Nephron (organoid): ENCODE results near the gene ACKR2.

Experiments used
- H3K27ac Mint-ChIP-seq, 3 experiments: 2 replicates each; pipeline ENCODE4 v1.8.0; 2020; ENCODE audit warnings: mixed read lengths in 3 of 3, mild to moderate bottlenecking in 2 of 3, moderate library complexity in 1 of 3
- H3K27me3 Mint-ChIP-seq: 2 replicates; pipeline ENCODE4 v1.8.0; 2021; ENCODE audit warnings: low read depth, mild to moderate bottlenecking, moderate library complexity, mixed read lengths
- H3K36me3 Mint-ChIP-seq: 2 replicates; pipeline ENCODE4 v1.8.0; 2020; ENCODE audit warnings: low read depth, mixed read lengths
- H3K4me1 Mint-ChIP-seq: 2 replicates; pipeline ENCODE4 v1.8.0; 2020; ENCODE audit warnings: mixed read lengths
- H3K4me3 Mint-ChIP-seq, 3 experiments: 2 replicates each; pipeline ENCODE4 v1.8.0; 2020; ENCODE audit warnings: mild to moderate bottlenecking in 3 of 3, mixed read lengths in 3 of 3, moderate library complexity in 2 of 3
- H3K9me3 Mint-ChIP-seq: 2 replicates; pipeline ENCODE4 v1.8.0; 2020; ENCODE audit warnings: mixed read lengths
- TF ChIP-seq, protein P1 (sequence below), 3 experiments: fragments of 200-600 bp; sonication (generic); IDR thresholded peaks; one replicate each; pipeline ENCODE4 v1.5.0; 2021; ENCODE audit warnings: antibody characterized with exemption in 3 of 3; ENCODE audit not compliant: unreplicated experiment in 3 of 3

The ACKR2 gene

DNA sequence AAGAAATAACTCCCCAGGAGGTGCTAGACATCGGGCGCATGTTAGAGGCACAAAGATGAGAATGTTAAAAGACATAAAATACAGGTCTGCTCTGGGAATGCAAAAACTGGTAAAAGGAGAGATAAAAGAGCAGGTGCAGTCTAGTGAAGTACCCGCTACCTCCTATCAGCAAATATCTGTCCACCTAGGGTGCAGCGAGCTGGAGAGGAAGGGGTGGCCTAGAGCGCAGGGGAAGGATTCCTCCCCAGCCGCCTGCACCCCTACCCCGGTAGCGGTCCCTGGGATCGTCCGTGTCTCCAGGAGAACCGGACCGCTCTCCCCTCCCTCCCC is 96.5 kb downstream of the ACKR2 start:
- Mint-ChIP-seq H3K27ac (no peak overlapping the region), H3K36me3 (no peaks in the 10 kb centered on the region), H3K27me3 (peaks cover 13% of the 10 kb centered on the region), H3K4me3 (no peak overlapping the region), H3K9me3 (peaks cover 13% of the 10 kb centered on the region), H3K4me1 (peaks cover 2% of the 10 kb centered on the region)
- TF ChIP-seq, protein P1, sequence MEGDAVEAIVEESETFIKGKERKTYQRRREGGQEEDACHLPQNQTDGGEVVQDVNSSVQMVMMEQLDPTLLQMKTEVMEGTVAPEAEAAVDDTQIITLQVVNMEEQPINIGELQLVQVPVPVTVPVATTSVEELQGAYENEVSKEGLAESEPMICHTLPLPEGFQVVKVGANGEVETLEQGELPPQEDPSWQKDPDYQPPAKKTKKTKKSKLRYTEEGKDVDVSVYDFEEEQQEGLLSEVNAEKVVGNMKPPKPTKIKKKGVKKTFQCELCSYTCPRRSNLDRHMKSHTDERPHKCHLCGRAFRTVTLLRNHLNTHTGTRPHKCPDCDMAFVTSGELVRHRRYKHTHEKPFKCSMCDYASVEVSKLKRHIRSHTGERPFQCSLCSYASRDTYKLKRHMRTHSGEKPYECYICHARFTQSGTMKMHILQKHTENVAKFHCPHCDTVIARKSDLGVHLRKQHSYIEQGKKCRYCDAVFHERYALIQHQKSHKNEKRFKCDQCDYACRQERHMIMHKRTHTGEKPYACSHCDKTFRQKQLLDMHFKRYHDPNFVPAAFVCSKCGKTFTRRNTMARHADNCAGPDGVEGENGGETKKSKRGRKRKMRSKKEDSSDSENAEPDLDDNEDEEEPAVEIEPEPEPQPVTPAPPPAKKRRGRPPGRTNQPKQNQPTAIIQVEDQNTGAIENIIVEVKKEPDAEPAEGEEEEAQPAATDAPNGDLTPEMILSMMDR (IDR thresholded peaks at IDR 0.05; ENCODE audit: unreplicated experiment in 3 of 3) = no peak

DNA sequence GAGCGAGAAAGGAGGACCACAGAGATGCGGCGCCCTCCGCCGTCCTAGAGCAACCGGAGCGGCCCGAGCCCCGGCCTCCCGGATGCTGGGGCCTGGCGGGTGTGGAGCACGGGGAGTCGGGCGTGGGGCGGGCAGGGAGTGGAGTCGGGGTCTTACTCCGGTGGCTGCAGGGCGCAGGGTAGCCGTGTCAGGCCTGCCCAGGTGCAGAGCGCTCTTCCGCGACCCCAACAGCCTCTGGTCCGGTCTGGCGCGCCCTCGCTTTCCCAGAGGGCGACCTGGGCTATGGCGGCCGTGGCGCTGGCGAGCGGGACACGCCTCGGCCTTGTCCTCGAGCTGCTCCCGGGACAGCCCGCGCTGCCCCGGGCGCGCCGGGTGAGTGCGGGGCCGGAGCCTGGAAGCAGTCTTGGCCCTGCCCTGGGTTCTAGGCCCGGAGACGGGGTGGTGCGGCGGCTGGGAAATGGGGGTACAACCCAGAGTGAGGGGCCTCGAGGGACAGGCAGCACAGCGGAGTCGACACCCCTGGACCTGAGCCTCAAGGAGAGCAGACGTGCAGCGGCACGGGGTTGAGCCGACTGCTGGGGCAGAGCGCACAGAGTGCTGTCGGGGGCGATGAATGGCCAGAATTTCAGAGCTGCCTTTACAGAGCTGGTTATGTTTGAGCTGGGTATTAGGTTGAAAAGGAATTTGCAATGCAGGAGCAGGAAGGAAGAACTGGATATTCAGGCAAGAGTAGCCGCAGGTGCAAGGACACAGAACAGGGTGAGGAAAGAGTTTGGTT is 97.0 kb downstream of the ACKR2 start, which contains the start of gene ZNF662:
Gene ZNF662, plus strand, starts transcription at position 73 of the 778 bp plus-strand sequence. CDS start 1,973 bp downstream, outside the sequence.
- H3K27ac Mint-ChIP-seq = no peak within 1 kb of the TSS
- TF ChIP-seq, protein P1 (IDR thresholded peaks at IDR 0.05; ENCODE audit: unreplicated experiment in 3 of 3) = no peak
- peaks cover 16% of the 10 kb centered on the region for H3K9me3 Mint-ChIP-seq
- H3K36me3 Mint-ChIP-seq = no peaks in the 10 kb centered on the region
- no peaks in the 10 kb centered on the region for H3K4me1 Mint-ChIP-seq
- H3K4me3 Mint-ChIP-seq = no peak within 1 kb of the TSS
- peaks cover 13% of the 10 kb centered on the region for H3K27me3 Mint-ChIP-seq

DNA sequence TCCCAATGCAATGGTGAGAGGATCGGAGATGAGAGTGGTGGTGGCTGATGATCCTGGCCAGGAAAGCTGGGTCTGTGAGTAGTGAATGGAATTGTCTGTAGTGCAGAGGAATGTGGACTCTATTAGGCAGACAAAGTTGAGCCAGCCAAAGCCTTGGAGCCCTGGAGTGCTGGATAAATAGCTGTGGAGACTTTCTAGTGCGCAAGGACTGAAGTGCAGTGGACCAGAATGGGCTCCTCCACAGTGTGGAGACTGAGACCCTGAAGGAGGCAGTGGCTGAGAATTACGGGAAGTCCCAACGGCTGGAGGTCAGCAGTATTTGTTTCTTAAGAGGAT is 97.6 kb downstream of the ACKR2 start:
- Mint-ChIP-seq H3K9me3 (peaks cover 20% of the 10 kb centered on the region), H3K27me3 (peaks cover 13% of the 10 kb centered on the region), H3K4me3 (no peak overlapping the region), H3K27ac (no peak overlapping the region), H3K36me3 (no peaks in the 10 kb centered on the region), H3K4me1 (no peaks in the 10 kb centered on the region)
- TF ChIP-seq, protein P1 (IDR thresholded peaks at IDR 0.05; ENCODE audit: unreplicated experiment in 3 of 3) = no peak

DNA sequence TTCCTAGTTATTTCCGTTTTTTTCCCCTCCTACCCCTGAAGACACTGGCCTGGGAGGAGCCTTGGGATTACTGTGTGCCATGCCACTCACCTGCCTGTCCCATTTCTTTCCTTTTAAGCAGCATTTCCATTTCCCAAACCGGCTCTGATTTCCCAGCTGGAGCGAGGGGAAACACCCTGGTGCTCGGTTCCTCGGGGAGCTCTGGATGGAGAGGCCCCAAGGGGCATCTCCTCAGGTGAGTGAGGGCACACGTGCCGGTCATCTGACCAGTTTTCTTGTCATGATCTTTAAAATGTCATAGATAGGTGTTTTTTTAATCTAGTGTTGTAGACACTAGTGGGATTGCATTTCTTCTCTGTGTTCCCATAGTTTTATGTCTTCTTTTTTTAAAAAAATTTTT is 99.4 kb downstream of the ACKR2 start:
- Mint-ChIP-seq H3K27ac (no peak overlapping the region), H3K9me3 (peaks cover 27% of the 10 kb centered on the region), H3K36me3 (peaks cover 6% of the 10 kb centered on the region), H3K27me3 (peaks cover 13% of the 10 kb centered on the region), H3K4me3 (no peak overlapping the region), H3K4me1 (no peaks in the 10 kb centered on the region)
- TF ChIP-seq, protein P1 (IDR thresholded peaks at IDR 0.05; ENCODE audit: unreplicated experiment in 3 of 3) = no peak

DNA sequence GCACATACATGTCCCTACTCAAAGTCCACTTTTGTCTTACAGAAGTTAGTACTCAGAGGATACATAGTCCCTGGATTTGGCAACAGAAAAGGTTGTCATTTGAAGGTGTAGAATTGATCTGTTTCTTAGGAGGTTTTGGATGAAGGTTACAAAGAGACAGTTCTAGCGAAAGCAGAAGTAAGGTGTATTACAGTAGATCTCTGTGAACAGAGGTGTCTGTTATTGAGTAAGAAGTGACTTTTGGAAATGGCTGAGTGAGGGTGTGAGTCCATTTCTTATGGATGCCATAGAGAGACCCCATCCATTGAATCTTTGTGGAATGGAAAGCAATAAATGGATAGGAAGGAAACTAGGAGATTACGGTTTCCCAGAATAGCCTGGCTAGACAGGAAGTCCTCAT is 102.3 kb downstream of the ACKR2 start:
- Mint-ChIP-seq H3K9me3 (peaks cover 48% of the 10 kb centered on the region), H3K4me1 (no peaks in the 10 kb centered on the region), H3K4me3 (no peak overlapping the region), H3K36me3 (peaks cover 11% of the 10 kb centered on the region), H3K27ac (no peak overlapping the region), H3K27me3 (peaks cover 8% of the 10 kb centered on the region)
- TF ChIP-seq, protein P1 (IDR thresholded peaks at IDR 0.05; ENCODE audit: unreplicated experiment in 3 of 3) = no peak
